M059J (cell line): ENCODE results near the gene MYF5. TPM values are rescaled to one million over a fixed set of nuclear protein-coding genes. Genes with fewer than 3 reads are reported as not detected.

ENCODE experiments used
- DNase-seq: peaks from one replicate; pipeline ENCODE4 v3.0.0-alpha.2; 2012; ENCODE audit warnings: low read depth
- total RNA-seq: library from RNA; depleted of rRNA; stranded (reverse); fragments of >200 nt; shearing (Covaris generic); gene quantifications from 2 replicates; pipeline ENCODE4 v1.2.3, GENCODE V29; 2014

The MYF5 gene
- total RNA-seq, 1 experiment from 2014 or later = not detected

GRCh38 chr12:80707830-80708258 is 8.9 kb upstream of the MYF5 start:
- no peak for DNase-seq

- DNase-seq = no peak
Measured at GRCh38 chr12:80708259-80708974, 8.3 kb upstream of the MYF5 start.

GRCh38 chr12:80708975-80709328 is 7.8 kb upstream of the MYF5 start:
- no peak for DNase-seq

GRCh38 chr12:80709811-80710726 is 6.6 kb upstream of the MYF5 start:
- DNase-seq = peak; percentile 9

- no peak for DNase-seq
Measured at GRCh38 chr12:80710727-80711449, 5.8 kb upstream of the MYF5 start.

GRCh38 chr12:80711866-80712265 is 4.8 kb upstream of the MYF5 start:
- no peak for DNase-seq

GRCh38 chr12:80712866-80713265 is 3.8 kb upstream of the MYF5 start:
- DNase-seq = no peak

- no peak for DNase-seq
Measured at GRCh38 chr12:80713419-80713818, 3.3 kb upstream of the MYF5 start.

GRCh38 chr12:80714055-80714454 is 2.7 kb upstream of the MYF5 start:
- peak; percentile 28 for DNase-seq

GRCh38 chr12:80714846-80715245 is 1.9 kb upstream of the MYF5 start:
- no peak for DNase-seq

- no peak for DNase-seq
Measured at GRCh38 chr12:80715713-80716249, 931 bp upstream of the MYF5 start.

- DNase-seq = no peak
Measured at GRCh38 chr12:80717856-80718255, 1.1 kb downstream of the MYF5 start.

GRCh38 chr12:80720516-80720915 is 3.8 kb downstream of the MYF5 start:
- no peak for DNase-seq

- no peak for DNase-seq
Measured at GRCh38 chr12:80721326-80721725, 4.6 kb downstream of the MYF5 start.

GRCh38 chr12:80745851-80746505 is 29.3 kb downstream of the MYF5 start:
- no peak for DNase-seq

- no peak for DNase-seq
Measured at GRCh38 chr12:80747800-80748199, 31.1 kb downstream of the MYF5 start.

GRCh38 chr12:80749456-80749855 is 32.7 kb downstream of the MYF5 start:
- no peak for DNase-seq

GRCh38 chr12:80752464-80752863 is 35.8 kb downstream of the MYF5 start:
- DNase-seq = no peak

- DNase-seq = no peak
Measured at GRCh38 chr12:80754274-80754673, 37.6 kb downstream of the MYF5 start.

GRCh38 chr12:80756875-80757274 is 40.2 kb downstream of the MYF5 start:
- DNase-seq = no peak

GRCh38 chr12:80761838-80762237 is 45.1 kb downstream of the MYF5 start:
- DNase-seq = peak; percentile 4

- DNase-seq = peak; percentile 53
Measured at GRCh38 chr12:80763874-80764273, 47.2 kb downstream of the MYF5 start.
